Type B pancreatic cell (in vitro differentiated cells): ENCODE data around the gene LGALSL. TPM values are rescaled to one million over a fixed set of nuclear protein-coding genes. Genes with fewer than 3 reads are reported as not detected.
"Not testable (repeated sequence)": the region's sequence is repeated elsewhere in the genome, so short reads cannot be mapped to it uniquely, and the experiment has no call there.

ENCODE experiments used
- DNase-seq: peaks from one replicate; pipeline ENCODE4 v3.0.0; 2021; ENCODE audit warnings: mixed read lengths; ENCODE audit not compliant: unreplicated experiment; ENCODE audit errors: extremely low spot score
- H3K27ac Mint-ChIP-seq: 2 replicates; pipeline ENCODE4 v1.8.0; 2021; ENCODE audit warnings: mild to moderate bottlenecking, mixed read lengths
- H3K27me3 Mint-ChIP-seq: 2 replicates; pipeline ENCODE4 v1.8.0; 2021; ENCODE audit warnings: mixed read lengths
- H3K36me3 Mint-ChIP-seq: 2 replicates; pipeline ENCODE4 v1.8.0; 2021; ENCODE audit warnings: mixed read lengths
- H3K4me1 Mint-ChIP-seq: one replicate; pipeline ENCODE4 v1.8.0; 2021; ENCODE audit warnings: mixed read lengths; ENCODE audit not compliant: unreplicated experiment
- H3K4me3 Mint-ChIP-seq: 2 replicates; pipeline ENCODE4 v1.8.0; 2021; ENCODE audit warnings: mild to moderate bottlenecking, mixed read lengths
- H3K9me3 Mint-ChIP-seq: 2 replicates; pipeline ENCODE4 v1.8.0; 2021; ENCODE audit warnings: mixed read lengths
- total RNA-seq: library from RNA; stranded (reverse); gene quantifications from 2 replicates; pipeline ENCODE4 v1.2.1, GENCODE V29; 2021; ENCODE audit warnings: low replicate concordance
- TF ChIP-seq, protein P1 (sequence below): fragments of 200-600 bp; sonication (generic); conservative IDR thresholded peaks from 2 replicates; pipeline ENCODE4 v1.5.0; 2021; ENCODE audit warnings: antibody characterized with exemption, mild to moderate bottlenecking

The LGALSL gene
- total RNA-seq, 1 donor from 2014 or later, result 19.2 TPM

DNA sequence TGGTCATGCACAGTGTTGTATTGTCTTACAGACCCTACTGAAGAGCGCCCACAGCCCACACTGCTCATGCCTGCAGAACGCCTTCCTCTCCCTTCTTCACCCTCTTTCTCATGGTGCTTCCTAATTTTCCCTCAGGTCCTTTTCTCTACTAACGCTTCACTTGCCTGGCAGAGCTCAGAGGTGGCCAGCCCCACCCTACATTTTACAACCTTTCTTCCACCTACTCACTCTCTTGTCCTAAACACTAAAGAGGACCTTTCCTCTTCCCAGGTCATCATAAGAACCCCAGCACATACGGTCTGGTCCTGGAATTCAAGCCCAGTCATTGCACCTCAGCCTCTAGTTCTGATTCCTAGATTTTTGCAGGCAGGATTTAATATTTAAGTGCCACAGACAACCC lies 11.7 kb upstream of the LGALSL start:
- no peak for DNase-seq
- Mint-ChIP-seq H3K4me1 (no peaks in the 10 kb centered on the region), H3K4me3 (no peak overlapping the region), H3K36me3 (no peaks in the 10 kb centered on the region), H3K9me3 (peaks cover 4% of the 10 kb centered on the region), H3K27ac (no peak overlapping the region), H3K27me3 (no peaks in the 10 kb centered on the region)
- TF ChIP-seq, protein P1, sequence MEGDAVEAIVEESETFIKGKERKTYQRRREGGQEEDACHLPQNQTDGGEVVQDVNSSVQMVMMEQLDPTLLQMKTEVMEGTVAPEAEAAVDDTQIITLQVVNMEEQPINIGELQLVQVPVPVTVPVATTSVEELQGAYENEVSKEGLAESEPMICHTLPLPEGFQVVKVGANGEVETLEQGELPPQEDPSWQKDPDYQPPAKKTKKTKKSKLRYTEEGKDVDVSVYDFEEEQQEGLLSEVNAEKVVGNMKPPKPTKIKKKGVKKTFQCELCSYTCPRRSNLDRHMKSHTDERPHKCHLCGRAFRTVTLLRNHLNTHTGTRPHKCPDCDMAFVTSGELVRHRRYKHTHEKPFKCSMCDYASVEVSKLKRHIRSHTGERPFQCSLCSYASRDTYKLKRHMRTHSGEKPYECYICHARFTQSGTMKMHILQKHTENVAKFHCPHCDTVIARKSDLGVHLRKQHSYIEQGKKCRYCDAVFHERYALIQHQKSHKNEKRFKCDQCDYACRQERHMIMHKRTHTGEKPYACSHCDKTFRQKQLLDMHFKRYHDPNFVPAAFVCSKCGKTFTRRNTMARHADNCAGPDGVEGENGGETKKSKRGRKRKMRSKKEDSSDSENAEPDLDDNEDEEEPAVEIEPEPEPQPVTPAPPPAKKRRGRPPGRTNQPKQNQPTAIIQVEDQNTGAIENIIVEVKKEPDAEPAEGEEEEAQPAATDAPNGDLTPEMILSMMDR, result no peak

DNA sequence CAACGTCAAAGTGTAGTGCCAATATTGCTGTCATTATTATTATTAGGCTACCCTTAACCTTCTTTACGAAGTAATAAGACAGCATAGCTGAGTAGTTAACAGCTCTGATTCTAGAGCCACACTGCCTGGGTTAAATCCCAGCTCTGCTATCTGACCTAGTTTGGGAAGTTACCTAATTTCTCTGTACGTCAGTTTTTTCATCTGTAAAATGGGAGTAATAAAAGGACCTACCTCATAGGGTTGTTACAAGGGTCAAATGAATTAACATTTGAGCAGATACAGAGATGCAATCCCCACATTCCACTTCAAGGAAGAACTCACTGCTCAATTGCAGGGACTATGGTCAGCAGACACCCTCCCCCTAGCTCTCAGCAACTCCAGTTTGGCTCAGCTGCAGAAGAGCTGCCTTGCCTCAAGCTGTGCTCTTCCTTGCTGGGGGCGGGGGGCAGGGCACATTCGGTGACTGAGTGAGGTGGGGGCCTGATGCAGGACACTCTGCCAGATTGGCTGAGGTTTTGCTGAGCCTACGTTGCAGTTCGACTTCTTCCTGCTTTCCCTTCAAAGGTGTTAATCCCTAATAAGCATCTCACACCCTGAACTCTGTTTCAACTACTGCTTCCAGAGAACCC lies 11.0 kb upstream of the LGALSL start:
- no peak overlapping the region for H3K4me3 Mint-ChIP-seq
- TF ChIP-seq, protein P1, result no peak
- no peaks in the 10 kb centered on the region for H3K36me3 Mint-ChIP-seq
- H3K27me3 Mint-ChIP-seq, result no peaks in the 10 kb centered on the region
- no peak overlapping the region for H3K27ac Mint-ChIP-seq
- DNase-seq, result no peak
- H3K4me1 Mint-ChIP-seq, result no peaks in the 10 kb centered on the region
- peaks cover 4% of the 10 kb centered on the region for H3K9me3 Mint-ChIP-seq

DNA sequence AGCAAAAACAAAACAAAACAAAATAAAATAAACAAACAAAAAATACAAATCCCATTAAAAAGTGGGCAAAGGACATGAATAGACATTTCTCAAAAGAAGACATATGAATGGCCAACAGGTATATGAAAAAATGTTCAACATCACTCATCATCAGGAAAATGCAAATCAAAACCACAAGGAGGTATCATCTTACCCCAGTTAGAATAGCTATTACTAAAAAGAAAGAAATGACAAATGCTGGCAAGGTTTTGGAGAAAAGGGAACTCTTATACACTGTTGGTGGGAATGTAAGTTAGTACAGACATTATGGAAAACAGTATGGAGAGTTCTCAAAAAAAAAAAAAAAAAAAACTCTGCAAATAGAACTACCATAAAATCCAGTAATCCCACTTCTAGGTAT lies 8.0 kb upstream of the LGALSL start:
- not testable (repeated sequence) for H3K4me3 Mint-ChIP-seq, H3K36me3 Mint-ChIP-seq, H3K9me3 Mint-ChIP-seq, H3K27me3 Mint-ChIP-seq, H3K4me1 Mint-ChIP-seq, DNase-seq, H3K27ac Mint-ChIP-seq

DNA sequence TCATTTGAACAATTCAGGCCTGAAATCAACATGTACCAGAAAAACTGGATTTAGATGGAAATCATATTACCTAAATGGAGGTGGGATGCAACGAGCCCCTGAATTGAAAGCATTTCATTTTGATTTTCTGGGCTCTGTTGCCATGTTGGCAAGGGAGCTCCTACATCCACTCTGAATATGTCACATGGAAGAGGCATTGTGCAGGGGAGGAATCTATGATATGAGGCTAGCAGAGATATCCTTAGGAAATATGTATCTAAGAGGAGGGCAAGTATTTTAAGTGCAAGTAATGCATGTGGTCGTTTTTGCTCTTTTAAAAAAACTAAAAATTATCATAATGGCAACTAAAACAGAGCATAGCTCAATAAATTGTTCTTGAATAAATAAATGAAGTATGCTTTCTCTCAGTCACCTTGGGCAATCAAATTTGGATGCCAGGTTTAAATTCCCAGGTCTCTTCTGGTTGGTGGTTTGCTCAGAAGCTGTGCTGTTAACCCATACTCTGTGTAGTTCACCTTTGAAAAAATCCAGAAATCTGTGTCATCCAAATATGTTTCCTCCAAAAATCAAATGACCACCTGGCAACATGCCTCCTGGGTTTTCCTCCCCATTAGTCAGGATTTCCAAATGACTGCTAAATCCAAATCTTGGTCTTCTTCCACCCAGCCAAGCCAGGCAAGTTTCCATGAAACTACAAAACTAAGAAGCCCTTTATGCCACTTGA lies 6.5 kb upstream of the LGALSL start:
- TF ChIP-seq, protein P1, result no peak
- Mint-ChIP-seq H3K27me3 (no peaks in the 10 kb centered on the region), H3K9me3 (no peaks in the 10 kb centered on the region), H3K4me1 (no peaks in the 10 kb centered on the region), H3K27ac (no peak overlapping the region), H3K4me3 (no peak overlapping the region), H3K36me3 (no peaks in the 10 kb centered on the region)
- DNase-seq, result no peak

DNA sequence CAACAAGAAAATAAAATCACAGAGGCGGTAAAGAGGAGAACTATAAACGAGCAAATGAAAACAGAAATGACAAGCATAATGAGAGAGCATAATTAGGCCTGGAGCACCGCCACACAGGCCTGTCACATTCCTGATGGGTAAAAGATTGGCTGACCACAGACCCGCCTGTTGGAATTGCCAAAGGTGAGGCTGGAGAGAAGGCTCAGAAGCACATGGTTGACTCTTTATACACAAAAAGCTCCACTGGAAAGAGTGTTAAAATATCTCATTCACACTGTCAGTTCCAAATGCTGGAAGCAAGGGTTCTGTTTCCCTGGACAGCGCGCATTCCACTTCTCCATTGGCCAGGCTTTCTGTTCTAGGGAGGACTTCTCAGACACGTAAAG lies 5.9 kb upstream of the LGALSL start:
- no peak overlapping the region for H3K27ac Mint-ChIP-seq
- DNase-seq, result no peak
- no peaks in the 10 kb centered on the region for H3K27me3 Mint-ChIP-seq
- H3K4me1 Mint-ChIP-seq, result no peaks in the 10 kb centered on the region
- no peaks in the 10 kb centered on the region for H3K9me3 Mint-ChIP-seq
- H3K4me3 Mint-ChIP-seq, result no peak overlapping the region
- TF ChIP-seq, protein P1, result no peak
- H3K36me3 Mint-ChIP-seq, result no peaks in the 10 kb centered on the region

DNA sequence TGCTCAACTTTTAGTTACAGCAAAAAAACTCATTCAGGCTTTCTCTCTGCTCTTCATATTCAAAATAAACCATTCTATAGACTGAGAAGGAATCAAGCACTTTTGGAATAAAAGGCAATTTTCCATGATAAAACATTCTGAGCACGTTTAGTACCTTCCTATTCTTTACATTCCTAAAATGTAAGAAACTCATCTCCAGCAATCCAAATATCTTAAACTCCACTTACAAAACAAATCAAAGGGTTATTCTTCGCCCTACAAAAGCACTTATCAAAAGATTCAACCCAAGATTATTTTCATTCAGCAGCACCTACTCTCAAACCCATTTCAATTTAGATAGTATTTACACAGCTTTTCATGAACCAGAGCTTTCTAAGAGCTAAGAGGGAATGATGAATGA lies 2.9 kb upstream of the LGALSL start:
- Mint-ChIP-seq H3K4me1 (peaks cover 17% of the 10 kb centered on the region), H3K4me3 (no peak overlapping the region), H3K27ac (no peak overlapping the region), H3K36me3 (peaks cover 6% of the 10 kb centered on the region), H3K27me3 (no peaks in the 10 kb centered on the region), H3K9me3 (no peaks in the 10 kb centered on the region)
- DNase-seq, result no peak
- TF ChIP-seq, protein P1, result no peak
